ENCODE measurements around the gene SPDYC. TPM values are rescaled to one million over a fixed set of nuclear protein-coding genes. Genes with fewer than 3 reads are reported as not detected.

SPDYC gene
- total and polyA plus RNA-seq, 2 donors from 2014 or later: 0.43 TPM; not detected in 1

DNA sequence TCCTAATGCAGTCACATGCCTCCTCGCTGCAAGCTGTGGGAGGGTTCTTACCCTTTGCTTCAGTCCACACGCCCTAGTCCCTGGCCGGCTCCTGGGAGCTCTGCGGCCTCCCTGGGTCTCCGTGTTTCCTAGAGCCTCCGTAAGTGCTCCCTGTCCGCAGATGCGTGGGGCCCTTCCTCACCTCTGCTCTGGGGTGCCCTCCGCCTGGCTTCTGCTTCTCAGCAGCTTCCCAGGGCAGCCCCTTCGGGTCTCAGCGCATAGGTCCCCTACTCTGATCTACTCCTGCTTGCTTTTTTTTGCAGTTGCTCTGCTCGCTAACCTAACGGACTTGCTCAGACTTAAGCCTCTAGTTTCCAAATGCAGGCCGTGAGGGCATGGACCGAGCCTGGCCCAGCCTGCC is 34.1 kb downstream of the SPDYC start:
- Histone ChIP-seq H3K27me3 (ENCODE audit: control insufficient read depth, insufficient read depth, low read length) (no peaks in the 10 kb centered on the region), H3K4me3 (ENCODE audit: low read length in 3 of 3) (no peak overlapping the region)
- FAIRE-seq: no peak

DNA sequence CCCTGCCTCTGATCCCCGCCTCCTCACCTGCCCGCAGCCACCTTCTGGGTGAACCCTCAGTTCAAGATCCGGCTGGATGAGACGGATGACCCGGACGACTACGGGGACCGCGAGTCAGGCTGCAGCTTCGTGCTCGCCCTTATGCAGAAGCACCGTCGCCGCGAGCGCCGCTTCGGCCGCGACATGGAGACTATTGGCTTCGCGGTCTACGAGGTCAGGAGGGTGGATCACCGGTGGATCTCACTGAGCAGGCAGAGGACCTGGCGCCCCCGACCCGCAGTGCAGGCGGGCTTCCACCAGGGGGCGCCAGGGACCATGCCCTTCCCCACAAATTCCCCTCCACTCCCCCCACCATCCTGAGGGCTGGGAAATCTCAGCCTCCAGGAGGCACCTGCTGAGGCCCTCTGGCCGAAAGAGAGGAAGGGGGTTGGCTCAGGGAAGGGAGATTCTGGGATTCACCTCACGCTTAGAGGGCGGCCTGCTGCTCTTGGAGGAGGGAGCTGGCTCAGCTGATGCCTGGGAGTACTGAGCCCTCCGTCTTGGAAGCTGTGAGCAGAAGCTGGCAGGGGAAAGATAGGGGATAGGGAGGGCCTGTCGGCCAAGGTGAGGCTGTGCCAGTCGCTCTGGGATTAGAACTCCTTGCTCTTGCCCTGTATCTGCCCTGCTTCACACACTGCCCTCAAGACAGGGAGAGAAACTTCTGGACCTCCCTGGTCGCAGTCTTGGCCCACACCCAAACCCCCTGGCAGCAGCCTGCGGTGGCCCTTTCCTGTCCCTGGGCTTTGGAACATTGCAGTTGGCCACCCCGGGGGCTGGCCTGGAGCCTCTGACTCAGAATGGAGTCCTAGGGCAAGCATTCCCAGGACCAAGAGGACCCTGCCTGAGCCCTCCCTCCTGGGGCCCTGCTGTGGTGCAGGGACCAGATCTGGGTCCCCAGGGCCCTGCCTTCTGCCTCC is 34.9 kb downstream of the SPDYC start:
- DNase-seq (peak in 4 of 5 donors; percentile 47 to 76 (median 58)), FAIRE-seq (no peak)
- Histone ChIP-seq H3K27me3 (ENCODE audit: control insufficient read depth, insufficient read depth, low read length) (no peaks in the 10 kb centered on the region), H3K36me3 (ENCODE audit: control insufficient read depth in 2 of 3, insufficient read depth in 3 of 3, low read length in 3 of 3) (peaks cover 0 to 29% (median 19%) of the 10 kb centered on the region in 3 donors), H3K4me3 (ENCODE audit: low read length in 3 of 3) (no peak overlapping the region), H3K9ac (ENCODE audit: low read length in 3 of 3) (no peak overlapping the region), H3K9me3 (ENCODE audit: control insufficient read depth in 2 of 3, insufficient read depth in 1 of 3, low read length in 3 of 3) (no peaks in the 10 kb centered on the region), H3K4me1 (ENCODE audit: control insufficient read depth in 2 of 3, insufficient read depth in 2 of 3, low read depth in 1 of 3, low read length in 3 of 3) (no peaks in the 10 kb centered on the region), H3K27ac (ENCODE audit: low read depth in 2 of 2, low read length in 2 of 2) (no peak overlapping the region)
- TF ChIP-seq, protein P1, sequence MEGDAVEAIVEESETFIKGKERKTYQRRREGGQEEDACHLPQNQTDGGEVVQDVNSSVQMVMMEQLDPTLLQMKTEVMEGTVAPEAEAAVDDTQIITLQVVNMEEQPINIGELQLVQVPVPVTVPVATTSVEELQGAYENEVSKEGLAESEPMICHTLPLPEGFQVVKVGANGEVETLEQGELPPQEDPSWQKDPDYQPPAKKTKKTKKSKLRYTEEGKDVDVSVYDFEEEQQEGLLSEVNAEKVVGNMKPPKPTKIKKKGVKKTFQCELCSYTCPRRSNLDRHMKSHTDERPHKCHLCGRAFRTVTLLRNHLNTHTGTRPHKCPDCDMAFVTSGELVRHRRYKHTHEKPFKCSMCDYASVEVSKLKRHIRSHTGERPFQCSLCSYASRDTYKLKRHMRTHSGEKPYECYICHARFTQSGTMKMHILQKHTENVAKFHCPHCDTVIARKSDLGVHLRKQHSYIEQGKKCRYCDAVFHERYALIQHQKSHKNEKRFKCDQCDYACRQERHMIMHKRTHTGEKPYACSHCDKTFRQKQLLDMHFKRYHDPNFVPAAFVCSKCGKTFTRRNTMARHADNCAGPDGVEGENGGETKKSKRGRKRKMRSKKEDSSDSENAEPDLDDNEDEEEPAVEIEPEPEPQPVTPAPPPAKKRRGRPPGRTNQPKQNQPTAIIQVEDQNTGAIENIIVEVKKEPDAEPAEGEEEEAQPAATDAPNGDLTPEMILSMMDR (IDR thresholded peaks at IDR 0.05; ENCODE audit: borderline replicate concordance, extremely low read depth, insufficient read depth): peak; percentile 53
- intact Hi-C loops (cut with DNase I): no loop called here

More for the DNA sequence above, 34.1 kb downstream of the SPDYC start:
- Histone ChIP-seq H3K9ac (ENCODE audit: low read length in 3 of 3) (no peak overlapping the region), H3K36me3 (ENCODE audit: control insufficient read depth in 2 of 3, insufficient read depth in 3 of 3, low read length in 3 of 3) (peaks cover 0 to 21% (median 13%) of the 10 kb centered on the region in 3 donors), H3K4me1 (ENCODE audit: control insufficient read depth in 2 of 3, insufficient read depth in 2 of 3, low read depth in 1 of 3, low read length in 3 of 3) (no peaks in the 10 kb centered on the region), H3K27ac (ENCODE audit: low read depth in 2 of 2, low read length in 2 of 2) (no peak overlapping the region), H3K9me3 (ENCODE audit: control insufficient read depth in 2 of 3, insufficient read depth in 1 of 3, low read length in 3 of 3) (no peaks in the 10 kb centered on the region)
- TF ChIP-seq, protein P1 (IDR thresholded peaks at IDR 0.05; ENCODE audit: borderline replicate concordance, extremely low read depth, insufficient read depth): no peak
- DNase-seq: peak in 2 of 5 donors; percentile 18 to 23
- intact Hi-C loops (cut with DNase I): no loop called here

DNA sequence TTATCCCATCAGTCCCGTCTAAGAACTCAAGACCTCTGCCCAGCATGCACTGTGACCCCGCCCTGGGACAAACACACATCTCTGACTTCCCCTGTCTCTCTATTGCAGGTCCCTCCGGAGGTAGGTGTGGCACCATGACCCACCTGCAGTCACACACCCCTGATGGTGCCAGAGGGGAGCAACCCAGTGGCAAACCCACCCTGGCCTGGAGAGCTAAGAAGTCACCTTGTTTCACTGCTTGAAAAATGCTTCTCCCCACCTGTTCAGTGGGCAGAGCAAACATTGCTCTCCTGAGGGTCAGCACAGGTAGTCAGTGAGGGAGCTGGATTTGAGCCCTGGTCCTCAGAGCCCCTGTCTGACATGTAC is 35.6 kb downstream of the SPDYC start:
- Histone ChIP-seq H3K27ac (ENCODE audit: low read depth in 2 of 2, low read length in 2 of 2) (no peak overlapping the region), H3K9me3 (ENCODE audit: control insufficient read depth in 2 of 3, insufficient read depth in 1 of 3, low read length in 3 of 3) (no peaks in the 10 kb centered on the region), H3K4me3 (ENCODE audit: low read length in 3 of 3) (no peak overlapping the region), H3K27me3 (ENCODE audit: control insufficient read depth, insufficient read depth, low read length) (no peaks in the 10 kb centered on the region), H3K36me3 (ENCODE audit: control insufficient read depth in 2 of 3, insufficient read depth in 3 of 3, low read length in 3 of 3) (peaks cover 0 to 36% (median 19%) of the 10 kb centered on the region in 3 donors), H3K9ac (ENCODE audit: low read length in 3 of 3) (no peak overlapping the region), H3K4me1 (ENCODE audit: control insufficient read depth in 2 of 3, insufficient read depth in 2 of 3, low read depth in 1 of 3, low read length in 3 of 3) (no peaks in the 10 kb centered on the region)
- DNase-seq (peak in 1 of 5 donors; percentile 39), FAIRE-seq (no peak)
- TF ChIP-seq, protein P1 (IDR thresholded peaks at IDR 0.05; ENCODE audit: borderline replicate concordance, extremely low read depth, insufficient read depth): no peak
- intact Hi-C loops (cut with DNase I): no loop called here

Measured in kidney (tissue), 14 donors.